Kidney (tissue), 14 donors: ENCODE measurements around the gene MAP1S. TPM values are rescaled to one million over a fixed set of nuclear protein-coding genes. Genes with fewer than 3 reads are reported as not detected.
A peak's percentile ranks its signal among the peaks of the same experiment; 100 is the strongest.

Experiments used
- DNase-seq, 5 donors: peaks; one replicate each; pipeline ENCODE4 v3.0.0-alpha.2; 2013 to 2020
- FAIRE-seq: peaks from 2 replicates; lab custom pipeline; 2012; peaks lifted over from hg19 to GRCh38; lab: Jason Lieb, UNC
- H3K27ac ChIP-seq, 2 donors: one replicate each; pipeline ENCODE4 v1.7.0; 2013; ENCODE audit warnings: low read depth in 2 of 2, low read length in 2 of 2, inconsistent platforms in 1 of 2
- H3K27me3 ChIP-seq: one replicate; pipeline ENCODE4 v1.7.1; 2013; ENCODE audit warnings: low read length, inconsistent platforms; ENCODE audit not compliant: control insufficient read depth, insufficient read depth
- H3K36me3 ChIP-seq, 3 donors: one replicate each; pipeline versions ENCODE4 v1.7.0 to v1.7.1; 2013; ENCODE audit warnings: low read length in 3 of 3, control low read depth in 1 of 3, inconsistent platforms in 1 of 3; ENCODE audit not compliant: insufficient read depth in 3 of 3, control insufficient read depth in 2 of 3
- H3K4me1 ChIP-seq, 3 donors: one replicate each; pipeline versions ENCODE4 v1.7.0 to v1.7.1; 2013; ENCODE audit warnings: low read length in 3 of 3, inconsistent platforms in 1 of 3, low read depth in 1 of 3; ENCODE audit not compliant: control insufficient read depth in 2 of 3, insufficient read depth in 2 of 3
- H3K4me3 ChIP-seq, 3 donors: one replicate each; pipeline versions ENCODE4 v1.7.0 to v1.8.1; 2013; ENCODE audit warnings: low read length in 3 of 3, control low read depth in 1 of 3, inconsistent platforms in 1 of 3
- H3K9ac ChIP-seq, 3 donors: one replicate each; pipeline versions ENCODE4 v1.7.0 to v1.7.1; 2013; ENCODE audit warnings: low read length in 3 of 3, control low read depth in 1 of 3, inconsistent platforms in 1 of 3
- H3K9me3 ChIP-seq, 3 donors: one replicate each; pipeline versions ENCODE4 v1.7.0 to v1.7.1; 2013; ENCODE audit warnings: low read length in 3 of 3, control low read depth in 1 of 3, inconsistent platforms in 1 of 3; ENCODE audit not compliant: control insufficient read depth in 2 of 3, insufficient read depth in 1 of 3
- CTCF ChIP-seq: IDR thresholded peaks from 3 replicates; pipeline ENCODE4 v1.5.1; 2012; ENCODE audit warnings: mild to moderate bottlenecking, moderate library complexity, borderline replicate concordance; ENCODE audit not compliant: insufficient read depth; ENCODE audit errors: extremely low read depth
- intact Hi-C: fragments of 100-400 bp; cut with DNase I; formaldehyde crosslinking; loops from one replicate; pipeline ENCODE4 v1.11.1; 2022
- polyA plus RNA-seq: library from polyadenylated mRNA; stranded (reverse); fragments of 350-450 nt; fragmentation: Illumina TruSeq; extraction: RNeasy Lipid Tissue Mini Kit (QIAGEN cat#74804); gene quantifications from one replicate; pipeline ENCODE4 v1.2.3, GENCODE V29; 2014; ENCODE audit warnings: low read depth, low replicate concordance; ENCODE audit not compliant: insufficient read depth
- total RNA-seq: library from RNA; stranded (reverse); fragmentation: NEBNext Ultra II Directional; extraction: Animal tissue kit (Norgen Biotek cat#: 25700); gene quantifications from one replicate; pipeline ENCODE4 v1.2.1, GENCODE V29; 2021
- donor health status: control.
- donor health status: control.
- donor health status: control.
- donor health status: control.
- donor health status: control.
- donor health status: DM: yes; HTN: yes; CAD: no.
- donor health status: Normal renal cell carcinoma (clear cell type).

The MAP1S gene
- total and polyA plus RNA-seq, 2 donors from 2014 or later, result 25.2 to 56.1 TPM

GRCh38 chr19:17721111-17721628 is 1.9 kb downstream of the MAP1S start:
- intact Hi-C loops, result no loop called here
- H3K4me3 ChIP-seq, result peak overlapping the region in 1 of 3 donors; percentile 79
- peak overlapping the region in 1 of 3 donors; percentile 64 for H3K9ac ChIP-seq
- TF ChIP-seq CTCF, result no peak
- peaks cover 0 to 26% (median 7%) of the 10 kb centered on the region in 3 donors for H3K4me1 ChIP-seq
- no peaks in the 10 kb centered on the region for H3K9me3 ChIP-seq
- H3K27me3 ChIP-seq, result no peaks in the 10 kb centered on the region
- FAIRE-seq, result no peak
- H3K36me3 ChIP-seq, result peaks cover 0 to 10% (median 5%) of the 10 kb centered on the region in 3 donors
- no peak for DNase-seq
- H3K27ac ChIP-seq, result peak overlapping the region; percentile 1 to 28

GRCh38 chr19:17721821-17722220 is 2.5 kb downstream of the MAP1S start:
- Histone ChIP-seq H3K27me3 (no peaks in the 10 kb centered on the region), H3K9ac (no peak overlapping the region), H3K36me3 (peaks cover 0 to 10% (median 5%) of the 10 kb centered on the region in 3 donors), H3K4me3 (no peak overlapping the region), H3K9me3 (no peaks in the 10 kb centered on the region), H3K4me1 (peaks cover 0 to 26% (median 7%) of the 10 kb centered on the region in 3 donors), H3K27ac (peak overlapping the region; percentile 1 to 14)
- no peak for TF ChIP-seq CTCF
- peak in 1 of 5 donors; percentile 31 for DNase-seq
- FAIRE-seq, result no peak
- intact Hi-C loops, result no loop called here

GRCh38 chr19:17722655-17723240 is 3.5 kb downstream of the MAP1S start:
- Histone ChIP-seq H3K9me3 (no peaks in the 10 kb centered on the region), H3K4me3 (no peak overlapping the region), H3K4me1 (peaks cover 0 to 23% (median 7%) of the 10 kb centered on the region in 3 donors), H3K27ac (no peak overlapping the region), H3K36me3 (peaks cover 0 to 10% (median 5%) of the 10 kb centered on the region in 3 donors), H3K27me3 (no peaks in the 10 kb centered on the region), H3K9ac (no peak overlapping the region)
- no peak for TF ChIP-seq CTCF
- intact Hi-C loops, result no loop called here
- DNase-seq (no peak), FAIRE-seq (no peak)
